K562 (cell line): ENCODE measurements around the gene AGAP3. TPM values are rescaled to one million over a fixed set of nuclear protein-coding genes. Genes with fewer than 3 reads are reported as not detected.
A peak's percentile ranks its signal among the peaks of the same experiment; 100 is the strongest.

Experiments
- CAMTA2 ChIP-seq: fragments of 250-450 bp; sonication (Bioruptor Pico); conservative IDR thresholded peaks from 2 replicates; pipeline ENCODE4 v1.5.1; 2022
- ESRRA ChIP-seq: fragments of 450-650 bp; IDR thresholded peaks from 2 replicates; pipeline ENCODE4 v1.6.1; 2014; ENCODE audit warnings: low read depth, mild to moderate bottlenecking, moderate library complexity, borderline replicate concordance
- FOSL1 ChIP-seq: fragments of 200-800 bp; sonication (Bioruptor generic); conservative IDR thresholded peaks from 2 replicates; pipeline ENCODE4 v1.6.1; 2016; ENCODE audit warnings: missing genetic modification characterization, missing compliant biosample characterization
- GABPB1 ChIP-seq: sonication (generic); formaldehyde crosslinking; IDR thresholded peaks from 2 replicates; pipeline ENCODE4 v1.8.0; 2022; ENCODE audit warnings: mild to moderate bottlenecking, missing genetic modification reagents
- JUND ChIP-seq, 2 experiments: IDR thresholded peaks; 2 replicates in 1 of 2; 3 replicates in 1 of 2; pipeline ENCODE4 v1.6.1; 2011; ENCODE audit warnings: borderline replicate concordance in 2 of 2, low read depth in 2 of 2, low read length in 2 of 2, improper control_type of control experiment in 1 of 2, missing biosample characterization in 1 of 2, missing genetic modification characterization in 1 of 2, missing genetic modification reagents in 1 of 2
- MAZ ChIP-seq, 2 experiments: fragments of 450-650 bp in 1 of 2; sonication (generic) in 1 of 2; formaldehyde crosslinking; IDR thresholded peaks in 1 of 2; conservative IDR thresholded peaks in 1 of 2; 2 replicates each; pipeline versions ENCODE4 v1.4.0 to v1.5.0; 2020; ENCODE audit warnings: mild to moderate bottlenecking in 1 of 2, missing genetic modification reagents in 1 of 2
- MYBL2 ChIP-seq, 2 experiments: fragments of 450-650 bp in 1 of 2; sonication (generic) in 1 of 2; formaldehyde crosslinking in 1 of 2; IDR thresholded peaks; 2 replicates each; pipeline versions ENCODE4 v1.6.1 to v1.8.1; 2017 to 2022; ENCODE audit warnings: borderline replicate concordance in 1 of 2, inconsistent platforms in 1 of 2, low read depth in 1 of 2, mild to moderate bottlenecking in 1 of 2, missing genetic modification reagents in 1 of 2, moderate library complexity in 1 of 2
- SMC3 ChIP-seq: conservative IDR thresholded peaks from 2 replicates; pipeline ENCODE4 v1.6.1; 2011; ENCODE audit warnings: low read depth, low read length, improper control_type of control experiment; ENCODE audit not compliant: insufficient read depth
- ZBTB1 ChIP-seq: sonication (generic); formaldehyde crosslinking; IDR thresholded peaks from 2 replicates; pipeline ENCODE4 v1.8.1; 2023; ENCODE audit warnings: missing genetic modification reagents, low read depth, mild to moderate bottlenecking, borderline replicate concordance
- ZNF165 ChIP-seq: fragments of 250-450 bp; sonication (Bioruptor Pico); IDR thresholded peaks from 2 replicates; pipeline ENCODE4 v1.4.0; 2020; ENCODE audit warnings: borderline replicate concordance
- ZNF253 ChIP-seq: fragments of 250-450 bp; sonication (Bioruptor Pico); conservative IDR thresholded peaks from 2 replicates; pipeline ENCODE4 v1.6.1; 2021; ENCODE audit warnings: mild to moderate bottlenecking
- ZNF324 ChIP-seq: fragments of 250-450 bp; sonication (Bioruptor Pico); IDR thresholded peaks from 2 replicates; pipeline ENCODE4 v1.4.0; 2020; ENCODE audit warnings: mild to moderate bottlenecking
- ZNF583 ChIP-seq: fragments of 250-450 bp; sonication (Bioruptor Pico); IDR thresholded peaks from 2 replicates; pipeline ENCODE4 v1.4.0; 2020
- ZZZ3 ChIP-seq: fragments of 450-650 bp; IDR thresholded peaks from 2 replicates; pipeline ENCODE4 v1.6.1; 2016; ENCODE audit warnings: antibody characterized with exemption, mild to moderate bottlenecking, moderate library complexity
- polyA plus RNA-seq, 8 experiments: library from polyadenylated mRNA; depleted of rRNA in 4 of 8; stranded (reverse) in 5 of 8; unstranded in 3 of 8; fragments of >200 nt; fragmentation: Nextera tagmentation in 2 of 8; fragmentation: Illumina TruSeq in 1 of 8; extraction: Ambion mirVana in 2 of 8; extraction: Trizol in 1 of 8; gene quantifications; 2 replicates each; pipeline versions ENCODE4 v1.2.1 to v1.2.3, GENCODE V29; 2011 to 2014; ENCODE audit warnings: inconsistent platforms in 1 of 8, missing spikeins in 1 of 8
- total RNA-seq, 7 experiments: library from RNA; depleted of rRNA in 6 of 7; stranded (reverse); fragments of >200 nt in 6 of 7; fragmentation: Illumina TruSeq in 2 of 7; extraction: Trizol in 2 of 7; gene quantifications; 2 replicates each; pipeline versions ENCODE4 v1.2.1 to v1.2.3, GENCODE V29; 2011 to 2021; ENCODE audit warnings: low replicate concordance in 1 of 7
- TF ChIP-seq, protein P1 (sequence below): fragments of 250-450 bp; sonication (Bioruptor Pico); IDR thresholded peaks from 2 replicates; pipeline ENCODE4 v1.5.0; 2021
- TF ChIP-seq, protein P2 (sequence below): fragments of 450-650 bp; formaldehyde crosslinking; IDR thresholded peaks from 2 replicates; pipeline ENCODE4 v1.4.0; 2022; ENCODE audit warnings: missing genetic modification characterization
- TF ChIP-seq, protein P3 (sequence below): sonication (generic); formaldehyde crosslinking; IDR thresholded peaks from 2 replicates; pipeline ENCODE4 v1.8.0; 2022; ENCODE audit warnings: missing genetic modification reagents, mild to moderate bottlenecking, moderate library complexity, borderline replicate concordance
- TF ChIP-seq, protein P4 (sequence below): fragments of 250-450 bp; sonication (Bioruptor Pico); IDR thresholded peaks from 2 replicates; pipeline ENCODE4 v1.4.0; 2020; ENCODE audit warnings: borderline replicate concordance
- TF ChIP-seq, protein P5 (sequence below): fragments of 450-650 bp; formaldehyde crosslinking; IDR thresholded peaks from 2 replicates; pipeline ENCODE4 v1.4.0; 2022; ENCODE audit warnings: mild to moderate bottlenecking, moderate library complexity

AGAP3 gene
- total and polyA plus RNA-seq, 9 of the 15 experiments (the other 6 are each of a cell fraction or from before 2014, with no cell fraction given): 3.4 to 208 (median 62.2) TPM

DNA sequence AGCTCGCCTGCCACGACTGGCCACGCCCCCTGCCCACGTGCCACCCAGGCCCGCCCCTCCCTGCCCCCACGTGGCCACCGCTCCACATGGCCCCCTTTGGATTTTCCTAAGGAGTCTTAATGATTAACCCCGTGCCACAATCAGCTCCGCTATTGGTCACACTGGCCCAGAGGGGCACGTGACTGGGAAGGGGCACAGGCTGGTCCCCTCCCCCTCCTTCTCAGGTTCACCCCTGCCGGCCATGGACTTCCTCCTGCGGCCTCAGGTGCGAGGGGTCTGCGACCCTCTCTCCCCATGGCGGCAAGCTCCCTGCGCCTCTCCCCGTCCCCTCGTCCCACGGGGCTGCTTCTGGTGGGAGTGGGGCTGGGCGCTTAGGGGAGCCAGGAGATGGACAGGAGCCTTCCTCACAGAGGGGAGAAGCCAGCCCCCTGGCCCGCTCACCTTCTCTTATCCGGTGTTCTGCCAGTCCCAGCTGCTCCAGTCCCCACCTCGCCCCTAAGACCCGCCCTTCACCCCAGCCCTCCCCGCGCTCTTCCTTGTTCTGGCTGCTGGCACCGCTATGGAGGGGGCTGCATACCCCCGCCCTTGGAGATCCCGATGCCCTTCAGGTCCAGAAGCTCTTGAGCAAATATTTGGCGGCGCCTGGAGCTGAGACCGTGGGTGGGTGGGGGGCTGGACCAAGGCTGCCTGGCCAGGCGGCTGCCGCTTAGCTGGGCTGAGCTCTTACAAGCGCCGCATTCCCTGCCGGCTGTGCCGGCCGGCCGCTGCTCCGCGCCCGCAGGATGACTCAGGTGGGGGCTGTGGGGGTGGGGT is 23.7 kb upstream of the AGAP3 start (continued):
- TF ChIP-seq, protein P1, sequence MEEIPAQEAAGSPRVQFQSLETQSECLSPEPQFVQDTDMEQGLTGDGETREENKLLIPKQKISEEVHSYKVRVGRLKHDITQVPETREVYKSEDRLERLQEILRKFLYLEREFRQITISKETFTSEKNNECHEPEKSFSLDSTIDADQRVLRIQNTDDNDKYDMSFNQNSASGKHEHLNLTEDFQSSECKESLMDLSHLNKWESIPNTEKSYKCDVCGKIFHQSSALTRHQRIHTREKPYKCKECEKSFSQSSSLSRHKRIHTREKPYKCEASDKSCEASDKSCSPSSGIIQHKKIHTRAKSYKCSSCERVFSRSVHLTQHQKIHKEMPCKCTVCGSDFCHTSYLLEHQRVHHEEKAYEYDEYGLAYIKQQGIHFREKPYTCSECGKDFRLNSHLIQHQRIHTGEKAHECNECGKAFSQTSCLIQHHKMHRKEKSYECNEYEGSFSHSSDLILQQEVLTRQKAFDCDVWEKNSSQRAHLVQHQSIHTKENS (CRISPR knock-in tag): no peak
- TF ChIP-seq, protein P2, sequence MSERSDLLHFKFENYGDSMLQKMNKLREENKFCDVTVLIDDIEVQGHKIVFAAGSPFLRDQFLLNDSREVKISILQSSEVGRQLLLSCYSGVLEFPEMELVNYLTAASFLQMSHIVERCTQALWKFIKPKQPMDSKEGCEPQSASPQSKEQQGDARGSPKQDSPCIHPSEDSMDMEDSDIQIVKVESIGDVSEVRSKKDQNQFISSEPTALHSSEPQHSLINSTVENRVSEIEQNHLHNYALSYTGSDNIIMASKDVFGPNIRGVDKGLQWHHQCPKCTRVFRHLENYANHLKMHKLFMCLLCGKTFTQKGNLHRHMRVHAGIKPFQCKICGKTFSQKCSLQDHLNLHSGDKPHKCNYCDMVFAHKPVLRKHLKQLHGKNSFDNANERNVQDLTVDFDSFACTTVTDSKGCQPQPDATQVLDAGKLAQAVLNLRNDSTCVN: no peak
- peak in 1 of 2 experiments; percentile 49; a peak in 2 of 4 replicates for TF ChIP-seq MAZ (CRISPR knock-in tag; conservative IDR thresholded peaks at IDR 0.05 in 1 of 2, IDR thresholded peaks at IDR 0.05 in 1 of 2)
- TF ChIP-seq, protein P3, sequence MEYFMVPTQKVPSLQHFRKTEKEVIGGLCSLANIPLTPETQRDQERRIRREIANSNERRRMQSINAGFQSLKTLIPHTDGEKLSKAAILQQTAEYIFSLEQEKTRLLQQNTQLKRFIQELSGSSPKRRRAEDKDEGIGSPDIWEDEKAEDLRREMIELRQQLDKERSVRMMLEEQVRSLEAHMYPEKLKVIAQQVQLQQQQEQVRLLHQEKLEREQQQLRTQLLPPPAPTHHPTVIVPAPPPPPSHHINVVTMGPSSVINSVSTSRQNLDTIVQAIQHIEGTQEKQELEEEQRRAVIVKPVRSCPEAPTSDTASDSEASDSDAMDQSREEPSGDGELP (CRISPR knock-in tag): peak; percentile 73
- TF ChIP-seq ZNF324 (CRISPR knock-in tag): no peak
- no peak for TF ChIP-seq GABPB1 (CRISPR knock-in tag)
- no peak for TF ChIP-seq ZBTB1 (CRISPR knock-in tag)
- TF ChIP-seq FOSL1 (tag): peak; percentile 91
- no peak for TF ChIP-seq ZNF253 (CRISPR knock-in tag)
- TF ChIP-seq SMC3: 0 out of 2 replicates have a peak, but pooled peaks have one; percentile 1
- TF ChIP-seq MYBL2 (IDR thresholded peaks at IDR 0.05; ENCODE audit: low read depth): no peak
- TF ChIP-seq MYBL2 (CRISPR knock-in tag; IDR thresholded peaks at IDR 0.05; ENCODE audit: borderline replicate concordance): no peak
- no peak for TF ChIP-seq ZZZ3
- TF ChIP-seq, protein P4, sequence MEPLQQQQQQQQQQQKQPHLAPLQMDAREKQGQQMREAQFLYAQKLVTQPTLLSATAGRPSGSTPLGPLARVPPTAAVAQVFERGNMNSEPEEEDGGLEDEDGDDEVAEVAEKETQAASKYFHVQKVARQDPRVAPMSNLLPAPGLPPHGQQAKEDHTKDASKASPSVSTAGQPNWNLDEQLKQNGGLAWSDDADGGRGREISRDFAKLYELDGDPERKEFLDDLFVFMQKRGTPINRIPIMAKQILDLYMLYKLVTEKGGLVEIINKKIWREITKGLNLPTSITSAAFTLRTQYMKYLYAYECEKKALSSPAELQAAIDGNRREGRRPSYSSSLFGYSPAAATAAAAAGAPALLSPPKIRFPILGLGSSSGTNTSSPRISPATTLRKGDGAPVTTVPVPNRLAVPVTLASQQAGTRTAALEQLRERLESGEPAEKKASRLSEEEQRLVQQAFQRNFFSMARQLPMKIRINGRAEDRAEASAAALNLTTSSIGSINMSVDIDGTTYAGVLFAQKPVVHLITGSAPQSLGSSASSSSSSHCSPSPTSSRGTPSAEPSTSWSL (CRISPR knock-in tag): no peak
- no peak for TF ChIP-seq CAMTA2 (CRISPR knock-in tag)
- TF ChIP-seq, protein P5, sequence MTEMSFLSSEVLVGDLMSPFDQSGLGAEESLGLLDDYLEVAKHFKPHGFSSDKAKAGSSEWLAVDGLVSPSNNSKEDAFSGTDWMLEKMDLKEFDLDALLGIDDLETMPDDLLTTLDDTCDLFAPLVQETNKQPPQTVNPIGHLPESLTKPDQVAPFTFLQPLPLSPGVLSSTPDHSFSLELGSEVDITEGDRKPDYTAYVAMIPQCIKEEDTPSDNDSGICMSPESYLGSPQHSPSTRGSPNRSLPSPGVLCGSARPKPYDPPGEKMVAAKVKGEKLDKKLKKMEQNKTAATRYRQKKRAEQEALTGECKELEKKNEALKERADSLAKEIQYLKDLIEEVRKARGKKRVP: no peak
- peak; percentile 62 for TF ChIP-seq JUND (IDR thresholded peaks at IDR 0.05; ENCODE audit: borderline replicate concordance, low read depth, low read length)
- TF ChIP-seq JUND (tag; IDR thresholded peaks at IDR 0.05; ENCODE audit: borderline replicate concordance, low read depth, low read length): no peak; the same call in 2 of the 3 replicates
- TF ChIP-seq ZNF165 (CRISPR knock-in tag): no peak
- TF ChIP-seq ZNF583: no peak
- no peak; the same call in 1 of the 2 replicates for TF ChIP-seq ESRRA
